Activated naive CD8-positive, alpha-beta T cell treated with anti-CD3 and anti-CD28 coated beads, Interleukin-2, amount 50 U/mL, for 16 hours (primary cell): ENCODE results near the gene MSX1.

ENCODE experiments used
- DNase-seq: peaks from one replicate; pipeline ENCODE4 v3.0.0-alpha.2; 2020; ENCODE audit warnings: low read depth, low spot score

The MSX1 gene

DNA sequence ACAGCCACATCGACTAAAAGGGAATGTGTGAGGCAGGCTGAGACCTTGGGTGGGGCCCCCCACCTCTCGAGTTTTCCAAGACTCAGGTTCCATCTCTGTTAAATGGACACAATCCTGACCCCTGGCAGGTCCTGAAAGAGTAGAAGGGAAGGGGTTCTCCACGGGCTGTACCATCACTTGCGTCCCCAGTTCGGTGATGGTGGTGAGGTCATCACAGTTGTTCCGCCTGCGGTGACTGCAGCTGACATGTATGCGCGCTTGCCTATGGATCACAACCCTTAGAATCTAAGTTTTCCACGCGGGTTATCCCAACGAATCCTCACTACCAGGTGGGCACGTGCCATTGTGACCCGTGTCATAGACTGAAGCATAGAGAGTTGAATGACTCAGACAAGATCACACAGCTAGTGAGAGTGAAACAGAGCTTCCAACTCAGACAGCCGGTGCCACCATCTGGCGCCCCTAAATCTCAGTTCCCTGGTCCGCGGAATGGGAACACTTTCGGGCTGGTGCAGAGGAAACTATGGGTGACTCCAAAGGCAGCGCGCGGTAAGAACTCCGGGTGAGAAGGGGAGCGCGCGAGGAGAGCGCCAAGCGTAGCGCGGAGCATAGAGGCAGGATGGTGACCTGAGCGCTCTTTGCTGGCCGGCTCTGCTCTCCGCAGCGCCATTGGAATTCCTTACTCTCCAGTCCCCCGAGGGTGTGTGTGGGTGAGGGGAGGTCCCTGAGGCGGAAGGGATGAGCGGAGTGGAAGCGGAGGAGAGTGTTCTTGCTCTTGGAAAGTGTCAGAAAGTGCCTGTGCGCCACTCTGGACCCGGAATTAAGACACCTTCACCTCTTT lies 10.5 kb downstream of the MSX1 start:
- no peak for DNase-seq

DNA sequence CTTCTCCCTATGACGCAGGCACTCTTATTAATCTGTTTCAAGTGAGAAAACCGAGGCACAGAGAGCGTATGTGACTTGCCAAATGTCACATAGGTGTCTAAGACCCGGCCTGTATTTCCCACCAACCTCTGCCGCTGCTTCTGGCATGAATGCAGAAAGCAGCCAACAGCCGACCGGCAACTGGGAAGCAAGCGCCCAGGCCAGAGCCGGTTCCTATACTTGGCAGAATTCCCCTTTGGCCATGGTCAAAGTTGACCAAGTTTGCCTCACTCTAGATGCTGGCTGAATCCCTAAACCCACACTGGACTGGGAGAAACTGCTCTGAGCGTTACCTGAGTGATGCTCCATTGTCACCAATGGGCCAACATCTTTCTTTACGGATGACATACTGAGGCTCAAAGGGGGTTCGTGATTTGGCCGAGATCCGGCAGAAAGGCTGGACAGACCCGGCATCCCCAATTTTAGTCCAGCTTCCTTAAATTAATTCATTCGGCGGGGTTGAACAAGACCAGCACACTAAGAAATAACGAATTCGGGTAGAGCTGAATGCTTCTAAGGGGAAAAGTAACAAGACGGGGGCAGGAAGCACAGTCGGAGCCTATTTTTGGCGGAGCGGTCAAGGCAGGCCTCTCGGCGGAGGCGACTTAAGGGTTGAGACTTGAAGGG lies 11.2 kb downstream of the MSX1 start:
- no peak for DNase-seq

DNA sequence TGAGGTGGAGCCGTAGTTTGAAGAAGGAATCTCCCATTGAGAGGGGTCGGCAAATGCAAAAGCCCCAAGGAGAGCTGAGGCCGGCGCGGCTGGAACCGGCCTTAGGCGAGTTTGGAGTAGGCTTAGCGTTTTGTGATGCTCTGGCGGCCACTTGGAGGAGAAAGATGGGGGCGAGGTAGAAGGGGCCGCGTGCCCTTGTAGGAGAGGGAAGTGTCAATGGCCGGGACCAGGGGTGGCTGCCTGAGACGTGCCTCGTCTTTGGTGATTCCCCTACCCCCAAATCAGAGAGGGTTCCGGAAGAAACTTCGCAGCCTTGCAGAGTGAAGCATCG lies 11.7 kb downstream of the MSX1 start:
- no peak for DNase-seq

DNA sequence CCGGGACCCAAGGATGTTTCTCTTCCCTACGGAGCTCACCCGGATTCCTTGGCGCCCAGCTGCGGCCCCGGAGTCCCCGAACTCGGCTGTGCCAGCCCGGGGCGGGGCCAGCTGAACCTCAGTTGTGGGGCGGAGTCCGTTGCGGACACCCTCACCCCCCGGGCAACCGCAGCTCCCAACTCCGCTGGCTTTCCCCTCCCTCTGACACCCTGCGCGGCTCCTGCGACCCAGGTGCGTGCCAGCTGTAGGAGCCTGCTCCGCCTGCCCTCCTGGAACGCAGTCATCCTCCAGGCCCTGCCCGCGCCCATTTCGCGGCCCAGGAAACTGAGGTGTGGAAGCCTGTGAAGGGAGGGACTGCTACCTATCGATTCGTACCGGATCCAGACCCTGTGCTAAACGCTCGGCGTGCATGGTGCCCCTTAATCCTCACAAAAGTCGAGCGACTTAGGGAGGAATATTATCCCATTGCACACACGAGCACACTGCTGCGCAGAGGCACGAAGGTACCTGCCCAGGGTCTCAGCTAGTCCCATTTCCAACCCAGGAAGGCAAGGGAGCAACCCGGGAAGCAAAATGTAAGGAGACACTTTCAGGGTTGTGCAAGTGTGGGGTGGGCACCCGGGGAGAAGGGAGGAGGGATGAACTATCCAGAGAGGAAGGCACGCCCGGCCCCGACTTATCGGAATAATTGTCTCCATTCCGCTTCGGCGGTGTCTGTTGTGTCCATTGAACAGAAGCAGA lies 12.3 kb downstream of the MSX1 start:
- DNase-seq, result no peak

DNA sequence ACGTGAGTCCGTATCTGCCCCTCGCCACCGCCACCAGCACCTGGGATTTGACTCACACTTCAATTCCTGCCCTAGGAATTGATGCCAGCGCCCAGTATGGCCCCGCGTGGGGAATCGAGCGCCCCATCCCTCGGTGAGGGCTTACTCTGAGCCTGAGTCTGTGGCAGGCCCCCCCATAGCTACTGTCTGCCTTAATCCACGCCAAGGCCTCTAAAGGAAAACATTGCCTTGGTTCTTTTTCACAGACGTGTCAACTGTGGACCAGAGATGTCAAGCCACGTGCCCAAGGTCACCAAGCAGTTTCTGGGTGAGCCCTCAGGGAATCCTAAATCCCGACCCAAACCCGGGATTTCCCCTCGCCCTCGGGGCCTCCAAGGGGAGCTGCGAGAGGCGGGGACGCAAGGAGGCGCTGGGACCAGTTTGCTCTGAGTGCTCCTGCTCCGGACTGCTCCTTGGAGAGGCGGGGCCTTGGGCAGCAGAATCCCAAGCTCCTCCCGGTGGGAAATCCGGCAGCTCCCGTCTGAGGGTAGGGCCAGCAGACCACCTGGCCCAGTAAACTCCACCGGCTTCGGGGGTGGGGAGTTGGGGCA lies 12.9 kb downstream of the MSX1 start:
- no peak for DNase-seq

DNA sequence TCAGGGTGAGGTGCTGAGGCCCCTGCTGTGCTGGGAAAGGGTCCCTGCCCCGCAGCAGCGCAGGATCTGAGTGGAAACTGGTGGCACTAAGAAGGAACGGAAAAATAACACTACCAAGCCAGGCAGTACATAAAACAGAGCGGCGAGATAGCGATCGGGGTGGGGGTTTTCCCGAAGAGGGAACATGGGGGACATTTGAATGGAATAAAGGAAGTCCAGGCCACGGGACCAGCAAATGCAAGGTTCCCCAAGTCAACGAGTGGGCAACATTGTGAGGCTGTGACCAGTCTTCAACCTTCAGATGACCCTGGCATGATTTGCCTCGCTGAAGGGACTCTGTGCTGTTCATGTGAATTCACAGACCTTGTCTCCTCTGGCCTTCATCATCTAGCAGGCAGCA lies 13.7 kb downstream of the MSX1 start:
- DNase-seq, result no peak

DNA sequence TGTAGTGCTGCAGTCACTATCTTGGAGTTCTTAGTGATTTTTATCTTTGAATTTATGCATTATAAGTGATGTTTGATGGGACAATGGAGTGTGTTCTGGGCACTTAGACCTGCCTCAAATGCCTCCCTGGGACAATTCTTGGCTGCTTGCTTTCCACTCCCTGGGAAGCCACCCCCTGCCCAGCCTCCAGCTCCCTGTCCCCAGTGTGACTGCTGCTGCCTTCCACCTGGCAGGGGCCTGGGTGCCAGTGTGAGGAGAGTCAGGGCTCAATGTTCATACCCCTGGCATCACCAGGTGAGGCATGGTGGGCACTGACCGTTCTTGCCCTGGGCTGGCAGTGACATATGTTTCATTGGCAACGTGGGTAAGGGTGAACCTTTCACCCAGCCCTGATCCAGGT lies 14.8 kb downstream of the MSX1 start:
- no peak for DNase-seq

DNA sequence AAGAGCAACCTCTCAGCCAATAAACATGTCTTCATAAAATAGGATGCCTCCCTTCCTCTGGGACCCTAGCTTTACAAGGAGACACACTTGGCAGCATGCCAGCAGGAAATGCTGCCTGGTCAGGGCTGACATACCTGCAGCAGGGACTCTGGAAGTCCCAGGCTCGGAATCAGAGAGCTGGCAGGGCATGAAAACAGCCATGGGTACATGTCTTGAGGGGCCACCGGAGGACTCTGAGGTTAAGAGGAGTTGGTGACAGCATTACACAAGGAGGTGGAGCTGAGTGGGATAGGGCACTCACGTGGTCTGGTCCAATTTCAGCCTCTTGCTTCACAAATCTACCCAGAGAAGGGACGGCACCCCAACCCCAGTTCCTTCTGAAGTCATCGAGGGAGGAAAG lies 15.7 kb downstream of the MSX1 start:
- DNase-seq, result no peak

DNA sequence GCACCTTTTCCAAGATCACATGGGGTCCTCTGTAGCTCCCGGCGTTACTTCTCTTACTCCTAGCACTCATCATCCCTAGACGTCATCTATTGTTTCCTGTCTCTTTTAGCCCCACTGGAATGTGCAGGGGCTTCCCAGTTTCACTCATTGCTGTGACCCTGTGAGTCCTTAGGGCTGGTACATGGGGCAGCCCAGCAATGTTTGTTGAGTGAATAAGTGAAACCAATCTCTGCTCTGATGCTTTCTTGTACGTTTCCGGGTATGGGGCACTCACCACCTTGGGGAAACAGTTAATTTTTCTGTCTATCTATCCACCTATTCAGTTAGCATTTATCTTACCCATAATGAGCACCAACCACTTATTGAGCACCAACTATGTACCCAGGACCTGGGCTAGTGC lies 16.1 kb downstream of the MSX1 start:
- no peak for DNase-seq

DNA sequence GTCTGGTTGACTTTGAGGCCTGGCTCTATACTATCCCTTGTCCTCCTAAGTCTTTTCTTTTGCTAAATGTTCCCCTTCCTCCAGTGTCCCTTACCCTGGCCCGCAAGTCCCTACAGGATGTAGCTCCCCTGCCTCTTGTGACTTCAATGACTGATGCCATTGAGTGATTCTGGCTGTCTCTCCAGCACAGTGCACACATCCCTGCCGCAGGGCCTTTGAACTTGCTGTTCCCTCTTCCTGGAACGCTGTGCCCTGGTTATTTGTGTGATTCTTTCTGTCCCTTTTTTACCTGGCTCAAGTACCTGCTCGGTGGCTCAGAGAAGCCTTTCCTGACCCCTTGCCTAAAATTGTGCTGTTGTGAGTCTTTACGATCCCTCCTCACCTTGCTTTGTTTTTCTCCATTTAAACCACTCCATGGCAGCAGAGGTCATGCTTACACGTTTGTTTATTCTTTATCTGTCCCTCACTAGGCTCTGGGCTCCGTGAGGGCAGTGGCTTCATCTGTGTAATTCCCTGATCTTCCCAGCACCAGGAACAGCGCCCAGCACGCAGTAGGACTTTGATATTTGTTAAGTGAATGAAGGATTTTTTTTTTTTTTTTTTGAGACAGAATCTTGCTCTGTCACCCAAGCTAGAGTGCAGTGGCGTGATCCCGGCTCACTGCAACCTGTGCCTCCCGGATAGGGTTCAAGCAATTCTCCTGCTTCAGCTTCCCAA lies 17.6 kb downstream of the MSX1 start:
- DNase-seq, result no peak

DNA sequence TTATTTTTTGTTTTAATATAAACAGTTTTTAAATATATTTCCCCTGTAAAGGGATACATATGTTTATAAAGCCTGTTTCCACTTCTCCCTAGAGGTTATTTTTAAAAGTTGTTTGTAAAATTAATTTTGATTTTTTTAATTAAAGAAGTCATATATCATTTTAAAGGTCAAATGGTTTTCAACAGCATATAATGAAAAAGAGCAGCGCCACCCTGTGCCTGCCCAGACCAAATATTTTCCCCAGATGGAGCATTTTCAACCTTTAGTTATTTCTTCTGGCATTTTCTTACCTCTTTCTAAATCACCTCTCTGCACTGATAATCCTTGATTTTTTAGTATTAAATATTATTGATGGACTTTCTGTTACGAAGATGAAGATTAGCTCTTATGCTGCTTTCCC lies 21.0 kb downstream of the MSX1 start:
- no peak for DNase-seq

DNA sequence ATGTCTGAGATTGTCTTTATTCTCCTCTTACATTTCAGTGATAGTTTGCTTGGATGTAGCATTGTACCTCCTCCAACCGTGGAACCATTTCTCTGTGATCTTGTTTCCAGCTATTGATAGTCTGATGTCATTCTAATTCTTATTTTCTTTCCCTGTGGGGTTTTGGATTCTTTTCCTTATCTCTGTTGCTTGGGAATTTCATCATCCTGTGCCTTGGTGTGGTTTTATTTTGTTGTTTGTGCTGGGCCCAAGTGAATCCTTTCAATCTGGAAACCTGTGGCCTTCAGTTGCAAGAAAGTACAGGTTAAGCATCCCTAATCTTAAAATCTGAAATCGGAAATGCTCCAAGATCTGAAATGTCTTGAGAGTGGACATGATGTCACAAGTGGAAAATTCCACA lies 22.0 kb downstream of the MSX1 start:
- DNase-seq, result no peak

DNA sequence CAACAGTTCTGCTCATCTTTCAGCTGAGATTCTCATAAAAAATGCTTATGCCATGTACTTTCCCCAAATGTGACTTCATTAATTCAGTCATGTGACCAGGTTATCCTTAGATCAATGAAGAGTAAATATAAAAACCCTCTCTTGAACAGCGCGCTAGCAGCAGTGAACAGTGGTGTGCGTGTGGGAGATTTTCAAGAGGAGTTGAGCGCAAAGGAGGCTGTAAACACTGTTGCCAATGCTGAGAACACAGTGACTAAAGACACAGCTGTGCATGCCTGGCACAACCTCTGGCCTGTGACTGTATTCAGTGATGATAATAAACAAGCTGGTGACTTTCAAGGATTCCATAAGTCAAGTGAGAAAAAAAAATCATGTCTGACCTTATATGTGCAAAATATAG lies 25.1 kb downstream of the MSX1 start:
- no peak for DNase-seq

DNA sequence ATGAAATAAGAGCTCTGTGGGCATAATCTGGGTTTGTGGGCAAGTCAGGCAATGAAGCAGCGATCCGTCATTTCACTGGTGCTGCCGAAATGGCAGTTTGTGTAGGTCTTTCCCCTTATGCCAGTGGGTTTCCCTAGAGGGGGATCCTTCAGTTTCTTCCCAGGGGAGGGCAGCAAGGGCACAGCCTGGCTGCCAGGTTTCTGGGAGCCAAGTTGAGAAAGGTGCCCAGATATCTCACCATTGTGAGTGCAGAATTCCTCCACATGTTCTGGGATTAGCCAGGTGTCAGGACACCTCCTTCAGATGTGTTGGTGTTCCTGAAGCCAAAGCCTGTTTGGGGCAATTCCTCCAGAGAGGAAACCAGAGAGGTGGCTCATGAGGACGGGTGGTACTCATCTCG lies 28.0 kb downstream of the MSX1 start:
- DNase-seq, result no peak

DNA sequence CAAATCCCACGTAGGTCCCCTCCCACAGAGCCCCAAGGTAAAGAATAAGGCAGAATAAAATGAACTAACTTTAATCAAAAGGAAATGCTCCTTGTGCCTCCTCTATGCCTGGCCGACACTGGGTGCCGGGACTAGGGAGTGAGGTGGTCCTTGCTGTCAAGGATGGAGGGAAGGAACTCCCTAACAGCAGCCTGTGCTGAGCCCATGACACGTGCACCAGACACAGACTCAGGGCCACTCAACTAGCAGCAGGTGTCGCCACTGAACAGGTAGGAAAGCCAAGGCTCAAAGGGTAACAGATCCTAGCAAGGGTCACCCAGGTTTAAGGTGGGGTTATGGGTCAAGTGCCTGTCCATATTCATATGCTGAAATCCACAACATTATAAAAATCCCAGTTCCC lies 29.2 kb downstream of the MSX1 start:
- DNase-seq, result no peak

DNA sequence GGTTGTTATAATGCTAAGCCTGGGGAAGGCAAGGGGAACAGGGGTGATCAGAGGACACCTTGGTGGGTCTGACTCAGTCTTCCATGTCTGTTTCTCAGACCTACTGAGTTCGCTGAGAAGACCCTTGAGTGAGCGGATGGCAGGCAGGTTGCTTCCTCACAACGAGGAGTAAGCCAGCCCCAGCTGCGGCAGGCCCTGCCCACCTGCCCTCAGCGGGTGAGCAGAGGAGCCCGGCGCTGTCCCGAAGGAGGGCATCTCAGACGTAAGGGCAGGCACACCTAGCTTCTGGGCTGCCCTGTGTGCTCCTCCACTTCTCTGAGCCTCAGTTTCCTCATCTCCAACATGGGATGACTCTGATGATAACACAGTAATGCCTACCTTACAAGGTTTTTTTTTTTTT lies 30.3 kb downstream of the MSX1 start:
- DNase-seq, result no peak

DNA sequence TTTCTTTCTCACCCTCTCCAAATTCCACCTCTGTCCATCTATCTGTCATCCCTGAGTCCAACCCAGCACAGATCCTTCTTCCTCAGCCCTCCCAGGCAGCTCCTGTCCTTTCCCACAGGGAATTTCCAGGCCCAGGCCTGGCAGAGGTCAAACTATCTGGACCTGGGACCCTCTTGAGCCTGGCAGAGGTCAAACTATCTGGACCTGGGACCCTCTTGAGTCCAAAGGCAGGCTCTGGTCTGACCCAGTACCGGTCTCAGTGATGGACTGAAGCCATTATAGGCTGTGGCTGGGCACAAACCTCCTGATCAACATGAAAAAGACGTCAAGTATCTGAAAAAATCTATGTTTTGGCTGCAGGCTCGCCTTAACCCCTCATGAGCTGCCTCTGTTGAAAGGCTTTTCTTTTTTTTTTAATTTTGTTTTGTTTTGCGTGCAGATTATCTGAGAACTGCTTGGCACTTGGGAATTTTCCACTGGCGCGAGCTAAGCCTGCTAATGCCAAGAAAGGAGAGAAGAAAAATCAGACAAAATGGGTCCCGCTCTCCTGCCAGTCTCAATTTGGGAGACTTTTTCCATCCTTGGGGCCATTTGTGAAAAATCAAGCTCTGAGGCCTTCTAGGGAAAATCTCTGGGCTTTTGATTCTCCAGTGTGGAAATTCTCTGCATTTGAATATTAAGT lies 31.2 kb downstream of the MSX1 start:
- DNase-seq, result no peak

DNA sequence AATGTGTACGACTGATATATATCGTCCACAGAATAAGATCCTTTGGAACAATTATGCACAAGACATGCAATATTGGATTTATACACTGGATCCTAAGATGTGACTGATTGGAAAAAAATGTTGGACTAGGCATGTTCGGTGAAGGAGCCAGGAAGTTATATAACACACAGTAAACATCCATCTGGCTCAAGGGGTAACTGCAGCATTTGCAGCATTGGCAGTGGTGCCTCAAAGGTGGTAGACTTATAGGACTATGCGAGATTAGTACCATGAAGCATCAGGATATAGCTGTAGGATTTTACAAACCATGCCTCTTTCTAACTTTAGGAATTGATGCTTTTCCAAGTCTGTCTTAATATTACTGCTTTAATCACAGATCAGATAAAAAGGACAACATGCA lies 34.3 kb downstream of the MSX1 start:
- no peak for DNase-seq

DNA sequence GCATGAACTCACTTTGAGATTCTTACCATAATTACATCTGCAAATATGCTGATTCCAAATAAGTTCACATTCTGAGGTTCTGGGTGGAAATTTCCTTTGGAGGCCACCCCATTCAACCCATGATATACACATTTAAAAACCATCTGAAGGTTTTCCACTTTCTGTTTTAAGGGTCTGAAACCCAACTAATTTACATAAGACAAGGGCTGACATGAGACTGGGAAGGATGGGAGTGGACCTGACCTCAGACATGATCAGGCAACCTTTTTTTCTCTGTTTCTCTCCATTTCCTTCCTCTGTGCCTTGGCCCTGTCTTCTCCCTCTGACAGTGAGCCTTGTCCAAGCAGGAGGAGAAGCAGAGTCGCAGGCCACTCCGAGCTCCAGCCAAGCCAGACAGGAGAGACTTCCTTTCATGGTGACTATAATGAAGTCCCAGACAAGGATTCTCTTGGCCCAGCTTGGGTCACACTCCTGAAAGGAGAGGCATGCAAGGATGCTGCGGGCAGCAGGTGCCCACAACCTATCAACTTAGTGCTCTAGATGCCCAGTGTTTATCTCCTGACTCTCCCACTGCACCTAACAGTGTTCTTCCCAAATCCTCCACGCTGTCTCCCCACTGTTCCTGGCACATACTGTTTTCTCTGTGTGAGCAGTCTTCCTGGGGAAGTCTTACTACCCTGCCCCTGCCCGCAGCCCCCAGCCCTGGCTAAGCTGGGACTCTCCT lies 39.9 kb downstream of the MSX1 start:
- no peak for DNase-seq

DNA sequence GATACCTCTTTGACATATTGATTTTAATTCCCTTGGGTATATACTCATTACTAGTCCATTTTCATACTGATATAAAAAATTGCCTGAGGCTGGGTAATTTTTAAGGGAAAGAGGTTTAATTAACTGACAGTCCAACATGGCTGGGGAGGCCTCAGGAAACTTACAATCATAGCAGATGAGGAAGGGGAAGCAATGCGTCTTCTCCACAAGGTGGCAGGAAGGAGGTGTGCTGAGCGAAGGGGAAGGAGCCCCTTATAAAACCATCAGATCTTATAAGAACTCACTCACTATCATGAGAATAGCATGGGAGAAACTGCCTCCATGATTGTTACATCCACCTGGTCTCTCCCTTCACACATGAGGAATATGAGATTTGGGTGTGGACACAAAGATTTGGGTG lies 42.4 kb downstream of the MSX1 start:
- no peak for DNase-seq

DNA sequence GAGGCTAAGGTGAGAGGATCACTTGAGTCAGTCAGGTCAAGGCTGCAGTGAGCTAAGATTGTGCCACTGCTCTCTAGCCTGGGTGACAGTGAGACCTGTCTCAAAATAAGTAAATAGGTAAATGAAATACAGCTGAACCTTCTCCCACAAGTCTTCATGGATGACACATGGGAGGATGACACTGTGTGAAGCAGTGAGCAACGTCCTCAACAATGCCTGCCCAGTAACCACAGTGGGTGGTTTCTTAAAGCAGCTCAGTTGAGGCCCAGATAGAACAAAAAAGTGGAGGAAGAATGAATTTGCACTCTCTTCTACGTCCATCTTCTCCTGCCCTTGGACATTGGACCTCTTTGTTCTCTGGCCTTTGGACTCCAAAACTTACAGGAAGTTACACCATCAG lies 52.7 kb downstream of the MSX1 start:
- DNase-seq, result no peak
